22Rv1 (cell line): ENCODE results near the gene ASPHD1.

Source experiments
- H3K27ac ChIP-seq: fragments of 450-650 bp; 2 replicates; pipeline ENCODE4 v1.5.1; 2017
- ZFX ChIP-seq: fragments of 450-650 bp; IDR thresholded peaks from 2 replicates; pipeline ENCODE4 v1.6.1; 2017; ENCODE audit warnings: antibody characterized with exemption, borderline replicate concordance
- TF ChIP-seq, protein P1 (sequence below): fragments of 450-650 bp; IDR thresholded peaks from 2 replicates; pipeline ENCODE4 v1.5.1; 2017; ENCODE audit warnings: mild to moderate bottlenecking

Gene ASPHD1

DNA sequence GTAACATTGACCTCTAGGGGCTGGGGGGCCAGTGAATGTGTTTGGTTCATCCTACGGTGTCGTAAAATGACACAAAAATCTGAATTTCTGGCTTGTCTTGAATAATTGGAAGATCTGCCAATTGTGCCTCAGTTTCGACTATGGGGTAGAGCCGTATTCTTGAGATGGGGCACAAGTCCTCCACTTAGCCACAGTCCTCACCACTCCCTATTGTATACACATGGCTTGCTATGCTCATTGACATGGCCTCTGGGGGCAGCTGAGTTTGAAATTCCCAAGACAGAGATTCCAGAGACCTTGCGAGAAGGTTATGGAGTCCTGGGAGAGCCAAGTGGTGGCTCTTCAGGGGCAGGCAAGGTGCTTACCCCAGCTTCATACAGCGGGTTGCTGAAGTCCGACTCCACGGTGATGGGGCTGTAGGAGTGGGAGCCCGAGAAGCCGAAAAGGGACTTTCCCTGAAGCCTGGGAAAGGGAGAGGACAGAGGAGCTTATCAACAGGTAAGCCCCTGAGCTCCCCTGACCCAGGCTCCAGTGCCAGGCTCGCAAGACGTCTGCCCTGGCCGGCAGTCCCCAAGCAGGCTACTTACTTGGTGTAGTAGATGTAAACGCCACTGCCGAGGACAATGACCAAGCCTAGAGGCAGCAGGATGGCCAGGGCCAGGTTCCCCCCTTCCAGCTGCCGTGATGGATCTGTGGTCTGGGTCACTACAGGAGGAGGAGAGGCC, 28.3 kb upstream of the ASPHD1 start:
- no peak overlapping the region for H3K27ac ChIP-seq
- TF ChIP-seq ZFX: no peak
- TF ChIP-seq, protein P1, sequence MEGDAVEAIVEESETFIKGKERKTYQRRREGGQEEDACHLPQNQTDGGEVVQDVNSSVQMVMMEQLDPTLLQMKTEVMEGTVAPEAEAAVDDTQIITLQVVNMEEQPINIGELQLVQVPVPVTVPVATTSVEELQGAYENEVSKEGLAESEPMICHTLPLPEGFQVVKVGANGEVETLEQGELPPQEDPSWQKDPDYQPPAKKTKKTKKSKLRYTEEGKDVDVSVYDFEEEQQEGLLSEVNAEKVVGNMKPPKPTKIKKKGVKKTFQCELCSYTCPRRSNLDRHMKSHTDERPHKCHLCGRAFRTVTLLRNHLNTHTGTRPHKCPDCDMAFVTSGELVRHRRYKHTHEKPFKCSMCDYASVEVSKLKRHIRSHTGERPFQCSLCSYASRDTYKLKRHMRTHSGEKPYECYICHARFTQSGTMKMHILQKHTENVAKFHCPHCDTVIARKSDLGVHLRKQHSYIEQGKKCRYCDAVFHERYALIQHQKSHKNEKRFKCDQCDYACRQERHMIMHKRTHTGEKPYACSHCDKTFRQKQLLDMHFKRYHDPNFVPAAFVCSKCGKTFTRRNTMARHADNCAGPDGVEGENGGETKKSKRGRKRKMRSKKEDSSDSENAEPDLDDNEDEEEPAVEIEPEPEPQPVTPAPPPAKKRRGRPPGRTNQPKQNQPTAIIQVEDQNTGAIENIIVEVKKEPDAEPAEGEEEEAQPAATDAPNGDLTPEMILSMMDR: no peak

DNA sequence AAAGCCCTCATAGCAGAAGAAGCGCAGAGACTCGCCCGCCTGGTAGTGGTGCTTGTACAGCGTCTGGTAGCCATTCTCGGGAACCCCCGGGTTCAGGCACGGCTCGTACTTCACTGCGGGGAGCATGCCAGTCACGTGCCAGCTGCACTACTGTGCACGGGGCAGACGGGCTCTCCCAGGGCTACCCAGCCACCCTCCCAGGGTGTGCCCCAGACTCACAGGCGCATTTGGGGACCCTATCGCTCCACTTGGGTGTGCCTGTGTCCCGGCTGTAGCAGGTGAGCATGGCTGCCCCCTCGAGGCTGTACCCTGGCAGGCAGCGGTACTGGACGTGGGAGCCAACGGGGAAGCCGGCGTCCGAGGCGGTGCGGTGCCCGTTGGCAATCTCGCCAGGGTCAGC, 27.0 kb upstream of the ASPHD1 start:
- TF ChIP-seq ZFX: no peak
- TF ChIP-seq, protein P1: 0 out of 2 replicates have a peak, but pooled peaks have one; percentile 6
- H3K27ac ChIP-seq: no peak overlapping the region

DNA sequence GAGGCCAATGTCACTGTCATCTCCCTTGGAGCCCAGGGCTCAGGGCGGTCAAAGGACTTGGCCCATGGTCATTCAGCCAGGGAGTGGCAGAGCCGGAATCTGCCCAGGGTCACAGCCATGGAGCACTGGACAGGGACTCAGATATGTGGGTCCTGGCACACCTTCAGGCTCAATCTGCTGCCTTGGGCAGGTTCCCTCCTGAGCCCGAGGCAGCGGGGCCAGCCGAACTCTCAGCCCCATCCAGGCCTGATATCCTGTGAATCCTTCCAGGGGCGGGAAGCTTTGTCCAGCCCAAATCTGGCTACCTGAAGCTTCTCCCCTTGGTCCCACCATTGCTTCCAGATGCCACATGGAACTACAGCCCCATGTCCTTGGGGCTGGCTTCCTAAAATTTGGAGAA, 25.1 kb upstream of the ASPHD1 start:
- no peak overlapping the region for H3K27ac ChIP-seq
- TF ChIP-seq, protein P1: no peak
- no peak for TF ChIP-seq ZFX

DNA sequence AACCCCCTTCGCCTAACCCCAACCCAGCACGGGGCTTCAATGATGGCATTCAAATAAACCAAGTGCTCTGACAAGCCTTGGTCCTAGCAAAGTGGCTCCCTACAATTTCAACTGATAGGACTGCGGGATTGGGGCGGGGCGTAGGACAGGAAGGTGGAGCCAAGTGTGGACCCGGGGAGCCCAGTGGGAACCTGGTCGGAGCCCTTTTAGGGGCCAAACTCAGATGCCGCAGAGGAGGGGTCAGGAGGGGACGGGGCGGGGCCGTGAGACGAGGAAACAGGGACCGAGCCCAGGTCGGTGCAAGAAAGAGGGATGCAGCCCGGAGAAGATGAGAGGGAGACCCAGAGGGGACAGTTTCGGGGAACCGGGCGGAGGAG, 24.1 kb upstream of the ASPHD1 start:
- no peak overlapping the region for H3K27ac ChIP-seq
- TF ChIP-seq, protein P1: no peak
- no peak for TF ChIP-seq ZFX

DNA sequence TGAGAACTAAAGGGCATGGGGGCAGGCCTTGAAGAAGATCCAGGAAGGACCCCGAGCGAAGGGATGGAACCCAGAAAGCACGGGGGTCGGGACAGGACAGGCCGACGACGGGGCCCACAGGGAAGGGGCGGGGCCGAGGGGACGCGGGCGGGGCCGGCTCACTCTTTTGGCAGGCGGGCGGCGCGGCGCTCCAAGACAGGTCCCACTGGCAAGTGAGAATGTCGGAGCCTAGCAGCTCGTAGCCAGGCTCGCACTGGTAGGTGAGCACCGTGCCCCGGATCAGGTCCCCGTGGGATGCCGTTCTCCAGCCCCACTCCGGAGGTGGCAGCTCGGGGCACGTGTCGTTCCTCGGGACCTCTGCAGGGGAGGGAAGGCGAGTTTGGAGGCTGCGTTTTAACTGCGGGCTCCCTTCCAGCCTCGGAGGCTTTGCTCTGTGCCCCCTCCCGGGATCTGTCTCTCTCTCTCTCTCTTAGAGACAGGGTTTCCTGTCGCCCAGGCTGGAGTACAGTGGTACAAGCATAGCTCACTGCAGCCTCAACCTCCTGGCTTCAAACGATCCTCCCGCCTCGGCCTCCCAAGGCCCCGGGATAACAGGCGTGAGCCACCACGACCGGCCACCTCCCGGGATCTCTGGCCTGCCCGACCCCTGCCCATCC, 23.6 kb upstream of the ASPHD1 start:
- TF ChIP-seq, protein P1: no peak
- no peak for TF ChIP-seq ZFX

DNA sequence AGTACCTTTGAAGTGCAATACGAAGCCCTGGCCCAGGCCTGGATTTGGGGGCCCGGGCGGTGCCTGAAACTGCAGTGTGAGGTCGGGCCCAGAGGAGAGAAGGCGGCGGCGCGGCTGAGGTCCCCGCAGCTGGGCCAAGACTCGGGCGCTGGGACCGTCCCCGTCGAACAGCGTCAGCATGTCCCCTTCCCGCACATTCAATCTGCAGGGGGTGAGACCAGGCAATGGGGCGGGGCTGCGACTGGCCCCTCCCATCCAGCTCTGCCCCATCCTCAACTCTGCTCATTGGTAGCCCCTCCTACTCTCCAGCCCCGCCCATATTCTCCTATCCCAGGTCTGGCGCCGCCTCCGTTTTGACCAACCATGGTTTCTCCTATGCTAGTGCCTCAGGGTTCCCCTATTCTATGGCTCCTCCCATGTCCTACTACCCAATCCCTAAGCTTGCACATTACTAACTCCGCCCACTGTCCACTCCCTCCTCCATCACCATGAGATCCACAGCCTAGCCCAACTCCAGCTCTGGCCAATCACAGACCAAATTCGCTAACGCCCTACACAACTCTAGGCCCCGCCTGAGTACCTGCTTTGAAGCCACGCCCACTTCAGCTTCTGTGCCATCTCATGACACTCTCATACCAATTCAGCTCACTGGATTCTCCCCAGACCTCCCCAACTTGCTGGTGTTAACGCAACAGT, 22.9 kb upstream of the ASPHD1 start:
- no peak for TF ChIP-seq ZFX
- TF ChIP-seq, protein P1: no peak
- peak overlapping the region; percentile 72 for H3K27ac ChIP-seq

More for the DNA sequence above, 23.6 kb upstream of the ASPHD1 start:
- H3K27ac ChIP-seq: peak overlapping the region; percentile 45
